ENCODE data around the gene HSPA12B. TPM values are rescaled to one million over a fixed set of nuclear protein-coding genes. Genes with fewer than 3 reads are reported as not detected.

Gene HSPA12B
- total and polyA plus RNA-seq, 8 donors, result 0.55 to 6.0 (median 1.7) TPM

GRCh38 chr20:3759316-3759823, 26.9 kb downstream of the HSPA12B start:
- Histone ChIP-seq H3K4me3 (no peak overlapping the region), H3K9me3 (no peaks in the 10 kb centered on the region), H3K4me1 (no peaks in the 10 kb centered on the region), H3K27me3 (no peaks in the 10 kb centered on the region), H3K27ac (no peak overlapping the region), H3K36me3 (no peaks in the 10 kb centered on the region)
- intact Hi-C loops (cut with DNase I), result loop anchor here in 1 of 3 donors (10.0 kb wide), 1 partner anchor 325 kb away; no protein-coding TSS in a partner anchor
- DNase-seq (peak in 1 of 6 donors; percentile 39), ATAC-seq (no peak), FAIRE-seq (no peak)
- TF ChIP-seq, protein P1, sequence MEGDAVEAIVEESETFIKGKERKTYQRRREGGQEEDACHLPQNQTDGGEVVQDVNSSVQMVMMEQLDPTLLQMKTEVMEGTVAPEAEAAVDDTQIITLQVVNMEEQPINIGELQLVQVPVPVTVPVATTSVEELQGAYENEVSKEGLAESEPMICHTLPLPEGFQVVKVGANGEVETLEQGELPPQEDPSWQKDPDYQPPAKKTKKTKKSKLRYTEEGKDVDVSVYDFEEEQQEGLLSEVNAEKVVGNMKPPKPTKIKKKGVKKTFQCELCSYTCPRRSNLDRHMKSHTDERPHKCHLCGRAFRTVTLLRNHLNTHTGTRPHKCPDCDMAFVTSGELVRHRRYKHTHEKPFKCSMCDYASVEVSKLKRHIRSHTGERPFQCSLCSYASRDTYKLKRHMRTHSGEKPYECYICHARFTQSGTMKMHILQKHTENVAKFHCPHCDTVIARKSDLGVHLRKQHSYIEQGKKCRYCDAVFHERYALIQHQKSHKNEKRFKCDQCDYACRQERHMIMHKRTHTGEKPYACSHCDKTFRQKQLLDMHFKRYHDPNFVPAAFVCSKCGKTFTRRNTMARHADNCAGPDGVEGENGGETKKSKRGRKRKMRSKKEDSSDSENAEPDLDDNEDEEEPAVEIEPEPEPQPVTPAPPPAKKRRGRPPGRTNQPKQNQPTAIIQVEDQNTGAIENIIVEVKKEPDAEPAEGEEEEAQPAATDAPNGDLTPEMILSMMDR (IDR thresholded peaks at IDR 0.05), result no peak
- WGBS, 2 donors, result 86 to 89% methylated on average over 11 of the region's 11 CpGs

GRCh38 chr20:3759884-3760283, 27.4 kb downstream of the HSPA12B start:
- DNase-seq (peak in 1 of 6 donors; percentile 45), FAIRE-seq (no peak), ATAC-seq (no peak)
- Histone ChIP-seq H3K27ac (no peak overlapping the region), H3K36me3 (no peaks in the 10 kb centered on the region), H3K4me1 (no peaks in the 10 kb centered on the region), H3K27me3 (no peaks in the 10 kb centered on the region), H3K4me3 (no peak overlapping the region), H3K9me3 (no peaks in the 10 kb centered on the region)
- intact Hi-C loops (cut with DNase I), result loop anchor here in 1 of 3 donors (10.0 kb wide), 1 partner anchor 325 kb away; no protein-coding TSS in a partner anchor
- TF ChIP-seq, protein P1 (IDR thresholded peaks at IDR 0.05), result no peak
- 90 to 91% methylated on average over 11 of the region's 11 CpGs for WGBS, 2 donors

GRCh38 chr20:3760655-3761348, 28.3 kb downstream of the HSPA12B start:
- DNase-seq, result peak in 1 of 6 donors; percentile 34
- TF ChIP-seq, protein P1 (IDR thresholded peaks at IDR 0.05), result no peak
- H3K4me3 ChIP-seq, result no peak overlapping the region
- 79 to 83% methylated on average over 10 of the region's 10 CpGs for WGBS, 2 donors
- H3K27ac ChIP-seq, result no peak overlapping the region
- no peaks in the 10 kb centered on the region for H3K36me3 ChIP-seq
- intact Hi-C loops (cut with DNase I), result no loop called here
- no peaks in the 10 kb centered on the region for H3K27me3 ChIP-seq
- H3K4me1 ChIP-seq, result no peaks in the 10 kb centered on the region
- H3K9me3 ChIP-seq, result no peaks in the 10 kb centered on the region
- peak in 1 of 4 donors; percentile 8 for ATAC-seq
- no peak for FAIRE-seq

- WGBS, 2 donors, result 85 to 87% methylated on average over 8 of the region's 8 CpGs
- Histone ChIP-seq H3K36me3 (no peaks in the 10 kb centered on the region), H3K27ac (no peak overlapping the region), H3K27me3 (no peaks in the 10 kb centered on the region), H3K9me3 (no peaks in the 10 kb centered on the region), H3K4me1 (peaks cover 0 to 8% (median 7%) of the 10 kb centered on the region in 3 donors), H3K4me3 (no peak overlapping the region)
- intact Hi-C loops (cut with DNase I), result no loop called here
- no peak for FAIRE-seq
- TF ChIP-seq, protein P1 (IDR thresholded peaks at IDR 0.05), result no peak
- peak in 1 of 6 donors; percentile 46 for DNase-seq
- no peak for ATAC-seq
Measured at GRCh38 chr20:3763671-3764601, 31.5 kb downstream of the HSPA12B start.

All from pancreas (tissue), 10 donors.